SK-N-SH treated with all-trans-retinoic acid at 6 μM for 48 hours (cell line): ENCODE results near the gene SH3PXD2A.

Source experiments
- BACH2 ChIP-seq: fragments of 250-450 bp; sonication (Bioruptor Pico); IDR thresholded peaks from 2 replicates; pipeline ENCODE4 v1.9.0; 2021; ENCODE audit warnings: mild to moderate bottlenecking, borderline replicate concordance
- CREB5 ChIP-seq: fragments of 250-450 bp; sonication (Bioruptor Pico); IDR thresholded peaks from 2 replicates; pipeline ENCODE4 v1.5.1; 2020; ENCODE audit warnings: low read depth, mild to moderate bottlenecking, moderate library complexity
- CSDC2 ChIP-seq: fragments of 250-450 bp; sonication (Bioruptor Pico); IDR thresholded peaks from 2 replicates; pipeline ENCODE4 v1.5.0; 2020; ENCODE audit warnings: mild to moderate bottlenecking, moderate library complexity
- GLIS3 ChIP-seq: fragments of 250-450 bp; sonication (Bioruptor Pico); IDR thresholded peaks from 2 replicates; pipeline ENCODE4 v1.5.0; 2020; ENCODE audit warnings: mild to moderate bottlenecking, moderate library complexity
- OSR1 ChIP-seq: fragments of 250-450 bp; sonication (Bioruptor Pico); IDR thresholded peaks from 2 replicates; pipeline ENCODE4 v1.8.0; 2022; ENCODE audit warnings: moderate library complexity, mild to moderate bottlenecking, inconsistent platforms
- PATZ1 ChIP-seq: fragments of 250-450 bp; sonication (Bioruptor Pico); IDR thresholded peaks from 2 replicates; pipeline ENCODE4 v1.8.0; 2020; ENCODE audit warnings: mild to moderate bottlenecking, moderate library complexity, borderline replicate concordance
- POU6F1 ChIP-seq: fragments of 250-450 bp; sonication (Bioruptor Pico); IDR thresholded peaks from 2 replicates; pipeline ENCODE4 v1.8.0; 2021; ENCODE audit warnings: low read depth, mild to moderate bottlenecking, moderate library complexity, borderline replicate concordance
- PPARA ChIP-seq: fragments of 250-450 bp; sonication (Bioruptor Pico); IDR thresholded peaks from 2 replicates; pipeline ENCODE4 v1.5.0; 2020; ENCODE audit warnings: mild to moderate bottlenecking, borderline replicate concordance
- RARB ChIP-seq: fragments of 250-450 bp; sonication (Bioruptor Pico); IDR thresholded peaks from 2 replicates; pipeline ENCODE4 v1.8.0; 2021; ENCODE audit warnings: mild to moderate bottlenecking, moderate library complexity
- TOX ChIP-seq: fragments of 250-450 bp; sonication (Bioruptor Pico); IDR thresholded peaks from 2 replicates; pipeline ENCODE4 v1.8.0; 2021; ENCODE audit warnings: mild to moderate bottlenecking, moderate library complexity, borderline replicate concordance
- ZC3H10 ChIP-seq: fragments of 250-450 bp; sonication (Bioruptor Pico); IDR thresholded peaks from 2 replicates; pipeline ENCODE4 v1.5.1; 2021; ENCODE audit warnings: mild to moderate bottlenecking, moderate library complexity
- ZFP3 ChIP-seq: fragments of 250-450 bp; sonication (Bioruptor Pico); IDR thresholded peaks from 2 replicates; pipeline ENCODE4 v1.5.0; 2020; ENCODE audit warnings: mild to moderate bottlenecking, moderate library complexity
- ZNF565 ChIP-seq: fragments of 450-650 bp; formaldehyde crosslinking; conservative IDR thresholded peaks from 2 replicates; pipeline ENCODE4 v1.5.0; 2020; ENCODE audit warnings: low read depth, mild to moderate bottlenecking, moderate library complexity
- ZNF70 ChIP-seq: fragments of 450-650 bp; formaldehyde crosslinking; IDR thresholded peaks from 2 replicates; pipeline ENCODE4 v1.5.0; 2020; ENCODE audit warnings: mild to moderate bottlenecking, moderate library complexity

DNA sequence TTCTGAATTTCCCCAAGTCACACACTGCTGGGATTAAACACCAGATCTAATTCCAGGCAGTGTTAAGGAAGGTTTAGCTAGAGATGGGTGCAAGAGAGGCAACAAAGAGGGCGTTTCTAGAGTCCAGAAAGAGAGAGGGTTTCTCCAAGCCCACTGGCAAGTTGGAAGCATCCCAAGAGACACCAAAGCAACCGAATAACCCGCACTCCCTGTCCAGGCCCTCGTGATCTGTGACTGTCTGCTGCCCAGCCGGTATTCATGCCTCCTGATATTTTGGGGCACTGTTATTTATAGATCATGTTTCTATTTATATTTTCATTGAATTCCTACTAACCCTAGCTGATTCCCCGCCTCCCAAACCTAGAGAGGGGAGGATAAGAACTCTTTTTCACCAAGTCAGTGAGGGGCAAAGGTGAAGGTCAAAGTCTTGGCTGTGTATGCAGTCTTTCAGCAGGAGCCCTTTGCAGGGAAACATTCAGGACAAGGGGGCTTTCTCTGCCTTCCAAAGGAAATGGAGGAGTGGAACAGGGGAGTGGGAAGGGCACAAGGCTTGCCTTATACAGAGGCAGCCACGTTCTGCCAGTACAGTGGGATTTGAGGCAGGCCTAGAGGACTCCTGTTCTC is 103.6 kb downstream of the SH3PXD2A start:
- no peak for TF ChIP-seq ZFP3 (CRISPR knock-in tag)
- TF ChIP-seq BACH2 (CRISPR knock-in tag) = no peak
- no peak for TF ChIP-seq CSDC2
- no peak for TF ChIP-seq CREB5 (CRISPR knock-in tag)
- no peak for TF ChIP-seq GLIS3
- no peak for TF ChIP-seq ZNF565 (CRISPR knock-in tag)
- TF ChIP-seq POU6F1 (CRISPR knock-in tag) = no peak
- TF ChIP-seq ZNF70 (CRISPR knock-in tag) = no peak
- TF ChIP-seq PATZ1 (CRISPR knock-in tag) = no peak
- no peak for TF ChIP-seq ZC3H10 (CRISPR knock-in tag)
- no peak for TF ChIP-seq TOX
- TF ChIP-seq RARB (CRISPR knock-in tag) = no peak
- no peak for TF ChIP-seq PPARA (CRISPR knock-in tag)
- TF ChIP-seq OSR1 (CRISPR knock-in tag) = no peak
